Lower lobe of right lung (tissue), 2 donors: Measurements from ENCODE around the gene ARMH4. TPM values are rescaled to one million over a fixed set of nuclear protein-coding genes. Genes with fewer than 3 reads are reported as not detected.

ENCODE experiments used
- ATAC-seq, 2 donors: fragments of 200-7000 bp; cut with Tn5 transposase; one replicate each; pipeline ENCODE4 v1.9.1; 2020 to 2022; ENCODE audit warnings: mild to moderate bottlenecking in 2 of 2, moderate library complexity in 2 of 2
- DNase-seq: peaks from one replicate; pipeline ENCODE4 v3.0.0-alpha.2; 2020
- H3K27ac ChIP-seq: fragments of 200-600 bp; one replicate; pipeline ENCODE4 v1.8.0; 2022
- H3K27me3 ChIP-seq: fragments of 200-600 bp; one replicate; pipeline ENCODE4 v1.8.0; 2022; ENCODE audit warnings: low read depth
- H3K36me3 ChIP-seq: fragments of 200-600 bp; one replicate; pipeline ENCODE4 v1.8.0; 2022; ENCODE audit warnings: mild to moderate bottlenecking
- H3K4me1 ChIP-seq: fragments of 200-600 bp; one replicate; pipeline ENCODE4 v1.8.0; 2022
- H3K4me3 ChIP-seq: fragments of 200-600 bp; one replicate; pipeline ENCODE4 v1.8.0; 2022; ENCODE audit warnings: mild to moderate bottlenecking
- H3K9me3 ChIP-seq: fragments of 200-600 bp; one replicate; pipeline ENCODE4 v1.8.0; 2022
- intact Hi-C: fragments of 100-400 bp; cut with DNase I; formaldehyde crosslinking; loops from one replicate; pipeline ENCODE4 v1.11.0; 2022
- total RNA-seq: library from RNA; stranded (reverse); fragmentation: NEBNext Ultra II Directional; extraction: Animal tissue kit (Norgen Biotek cat#: 25700); gene quantifications from one replicate; pipeline ENCODE4 v1.2.1, GENCODE V29; 2021
- TF ChIP-seq, protein P1 (sequence below): fragments of 200-600 bp; IDR thresholded peaks from one replicate; pipeline ENCODE4 v1.8.0; 2022; ENCODE audit warnings: antibody characterized with exemption, mild to moderate bottlenecking
- donor health status: DM: no; HTN: yes; CAD: no; lungs with severe emphysema.

ARMH4 gene
- total RNA-seq, 1 donor from 2014 or later, result 2.1 TPM

DNA sequence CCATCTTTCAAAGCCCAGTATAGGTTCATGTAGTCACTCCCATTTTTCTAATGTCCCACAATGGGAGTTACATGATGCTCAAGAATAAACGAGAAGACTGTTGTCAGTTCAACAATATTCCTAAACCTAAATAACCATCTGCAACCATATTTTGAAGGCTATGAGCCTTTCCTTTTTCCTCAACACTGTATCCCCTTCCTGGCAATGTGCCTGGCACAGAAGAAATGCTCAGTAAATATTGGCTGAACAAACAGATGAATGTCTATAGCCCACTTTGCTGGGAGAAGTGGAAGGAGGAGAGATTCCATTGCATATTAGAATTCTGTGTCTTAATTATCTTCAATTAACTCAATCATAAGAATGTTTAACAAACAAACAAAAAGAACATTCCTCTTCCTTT lies 6.1 kb downstream of the ARMH4 start:
- Histone ChIP-seq H3K27ac (no peak overlapping the region), H3K9me3 (no peaks in the 10 kb centered on the region), H3K4me1 (no peaks in the 10 kb centered on the region), H3K4me3 (no peak overlapping the region), H3K36me3 (no peaks in the 10 kb centered on the region), H3K27me3 (no peaks in the 10 kb centered on the region)
- TF ChIP-seq, protein P1, sequence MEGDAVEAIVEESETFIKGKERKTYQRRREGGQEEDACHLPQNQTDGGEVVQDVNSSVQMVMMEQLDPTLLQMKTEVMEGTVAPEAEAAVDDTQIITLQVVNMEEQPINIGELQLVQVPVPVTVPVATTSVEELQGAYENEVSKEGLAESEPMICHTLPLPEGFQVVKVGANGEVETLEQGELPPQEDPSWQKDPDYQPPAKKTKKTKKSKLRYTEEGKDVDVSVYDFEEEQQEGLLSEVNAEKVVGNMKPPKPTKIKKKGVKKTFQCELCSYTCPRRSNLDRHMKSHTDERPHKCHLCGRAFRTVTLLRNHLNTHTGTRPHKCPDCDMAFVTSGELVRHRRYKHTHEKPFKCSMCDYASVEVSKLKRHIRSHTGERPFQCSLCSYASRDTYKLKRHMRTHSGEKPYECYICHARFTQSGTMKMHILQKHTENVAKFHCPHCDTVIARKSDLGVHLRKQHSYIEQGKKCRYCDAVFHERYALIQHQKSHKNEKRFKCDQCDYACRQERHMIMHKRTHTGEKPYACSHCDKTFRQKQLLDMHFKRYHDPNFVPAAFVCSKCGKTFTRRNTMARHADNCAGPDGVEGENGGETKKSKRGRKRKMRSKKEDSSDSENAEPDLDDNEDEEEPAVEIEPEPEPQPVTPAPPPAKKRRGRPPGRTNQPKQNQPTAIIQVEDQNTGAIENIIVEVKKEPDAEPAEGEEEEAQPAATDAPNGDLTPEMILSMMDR, result no peak
- no peak for ATAC-seq
- intact Hi-C loops, result no loop called here
- no peak for DNase-seq

DNA sequence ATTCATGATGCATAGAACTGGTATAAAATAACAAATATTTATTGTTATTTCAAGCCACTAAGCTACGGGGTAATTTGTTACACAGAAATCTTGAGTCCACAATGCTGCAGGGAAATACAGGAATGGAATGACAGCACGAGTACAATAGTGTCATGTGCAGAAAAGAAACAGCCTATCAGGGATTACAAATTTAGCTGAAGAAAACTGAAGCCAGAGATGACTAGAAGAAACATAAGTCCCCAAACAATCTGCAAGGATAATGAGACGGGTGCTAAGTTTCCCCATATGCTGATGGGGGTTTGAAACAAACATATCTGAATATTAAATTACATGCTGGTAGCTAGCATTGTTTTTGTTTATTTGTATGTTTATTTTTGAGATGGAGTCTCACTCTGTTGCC lies 8.9 kb downstream of the ARMH4 start:
- Histone ChIP-seq H3K36me3 (no peaks in the 10 kb centered on the region), H3K27me3 (no peaks in the 10 kb centered on the region), H3K4me3 (no peak overlapping the region), H3K9me3 (no peaks in the 10 kb centered on the region), H3K4me1 (no peaks in the 10 kb centered on the region), H3K27ac (no peak overlapping the region)
- intact Hi-C loops, result no loop called here
- DNase-seq, result no peak
- no peak for ATAC-seq
- TF ChIP-seq, protein P1, result no peak

DNA sequence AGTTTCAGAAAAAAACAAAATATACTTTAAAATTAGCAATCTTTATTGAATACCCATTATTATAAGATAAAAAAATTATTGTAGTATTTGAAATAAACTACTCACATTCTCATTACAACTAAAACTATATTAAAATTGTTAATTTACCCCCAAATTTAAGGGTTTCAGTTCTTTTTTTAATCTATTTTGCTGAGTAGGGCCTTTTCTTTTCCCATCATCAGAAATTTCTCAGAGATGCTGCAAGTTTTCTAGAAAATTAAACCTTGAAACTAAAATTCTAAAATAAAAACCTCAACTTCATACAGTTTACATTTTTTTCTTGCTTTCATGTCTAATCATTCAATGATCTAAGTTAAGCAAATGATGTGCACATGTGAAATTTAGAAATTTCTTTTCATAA lies 10.1 kb downstream of the ARMH4 start:
- Histone ChIP-seq H3K4me1 (no peaks in the 10 kb centered on the region), H3K27me3 (no peaks in the 10 kb centered on the region), H3K27ac (no peak overlapping the region), H3K36me3 (no peaks in the 10 kb centered on the region), H3K9me3 (no peaks in the 10 kb centered on the region), H3K4me3 (no peak overlapping the region)
- intact Hi-C loops, result no loop called here
- ATAC-seq, result no peak
- no peak for DNase-seq
- TF ChIP-seq, protein P1, result no peak

DNA sequence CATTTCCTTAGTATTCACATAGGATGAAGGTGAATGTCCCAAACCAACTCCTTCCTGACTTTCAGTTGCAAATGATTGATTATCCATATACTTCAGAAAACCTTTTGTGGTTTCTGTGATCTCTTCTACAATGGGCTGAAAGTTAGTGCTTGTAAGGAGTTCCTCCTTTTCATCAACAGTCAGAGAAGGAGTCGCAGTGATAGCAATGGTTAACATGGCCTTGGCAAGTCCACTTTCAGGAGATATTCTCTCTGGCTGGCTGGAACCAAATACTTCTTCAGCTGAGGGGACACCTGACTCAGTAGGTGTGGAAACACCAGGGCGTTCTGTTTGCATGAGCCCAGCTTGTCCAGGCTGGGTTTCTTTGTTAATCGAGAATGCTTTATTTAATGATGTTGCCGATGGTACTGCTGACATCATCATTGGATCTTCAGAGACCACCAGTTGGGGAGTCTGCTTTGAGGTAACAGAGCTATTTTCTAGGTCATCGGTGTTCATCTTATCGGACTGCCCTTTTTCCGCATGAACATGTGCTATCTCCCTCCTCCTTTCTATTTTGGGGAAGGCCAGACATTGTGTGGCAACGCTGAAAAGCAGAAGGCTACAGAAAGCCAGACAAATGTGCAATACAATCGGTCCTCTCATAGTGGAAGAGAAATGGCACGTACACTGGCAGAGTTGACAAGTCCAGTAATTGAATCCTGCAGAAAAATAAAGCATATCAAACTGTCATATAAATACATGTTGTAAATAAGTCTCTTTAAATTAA lies 13.1 kb downstream of the ARMH4 start:
- no peak for ATAC-seq

DNA sequence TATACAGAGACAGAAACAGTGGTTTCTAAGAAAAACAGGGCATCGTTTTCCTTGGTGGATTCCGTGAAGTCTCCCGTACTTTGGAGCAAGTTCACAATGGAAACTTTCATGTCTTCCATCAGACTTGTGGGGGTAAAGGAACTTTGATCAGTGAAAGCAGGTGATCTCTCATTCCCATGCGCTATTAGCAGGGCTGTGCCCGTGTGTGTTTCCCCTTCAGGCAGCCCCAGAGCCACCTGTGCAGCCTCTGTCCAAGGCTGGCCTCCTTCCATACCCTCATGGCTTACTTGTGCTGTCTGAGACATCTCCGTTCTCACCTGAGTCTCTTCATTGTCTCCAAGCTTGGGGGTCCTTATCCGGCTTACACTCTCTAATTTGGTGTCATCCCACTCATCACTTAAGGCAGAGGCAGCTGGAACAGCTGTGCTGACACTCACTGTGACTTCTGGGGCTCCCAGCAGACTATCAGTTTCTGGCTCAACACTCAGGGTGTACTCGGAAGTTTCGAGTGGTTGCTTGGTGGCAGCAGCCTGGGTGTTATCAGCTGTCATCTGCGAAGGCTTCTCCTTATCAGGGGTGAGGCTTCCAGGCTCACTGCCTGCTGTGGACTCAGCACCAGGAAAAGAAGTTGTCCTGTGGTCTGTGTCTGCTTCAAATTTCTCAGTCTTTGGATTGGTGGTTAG lies 13.8 kb downstream of the ARMH4 start:
- no peak for DNase-seq
- TF ChIP-seq, protein P1, result no peak

More for the DNA sequence above, 13.1 kb downstream of the ARMH4 start:
- no peak for DNase-seq
- no peak overlapping the region for H3K4me3 ChIP-seq
- intact Hi-C loops, result no loop called here
- H3K27ac ChIP-seq, result no peak overlapping the region
- no peaks in the 10 kb centered on the region for H3K27me3 ChIP-seq
- TF ChIP-seq, protein P1, result no peak
- H3K9me3 ChIP-seq, result no peaks in the 10 kb centered on the region
- no peaks in the 10 kb centered on the region for H3K4me1 ChIP-seq
- no peaks in the 10 kb centered on the region for H3K36me3 ChIP-seq

More for the DNA sequence above, 13.8 kb downstream of the ARMH4 start:
- intact Hi-C loops, result no loop called here
- Histone ChIP-seq H3K4me1 (no peaks in the 10 kb centered on the region), H3K9me3 (no peaks in the 10 kb centered on the region), H3K27ac (no peak overlapping the region), H3K4me3 (no peak overlapping the region), H3K36me3 (no peaks in the 10 kb centered on the region), H3K27me3 (no peaks in the 10 kb centered on the region)
- ATAC-seq, result no peak
